ENCODE data around the gene ZDHHC3.
A peak's percentile ranks its signal among the peaks of the same experiment; 100 is the strongest.
"Not testable (repeated sequence)": the region's sequence is repeated elsewhere in the genome, so short reads cannot be mapped to it uniquely, and the experiment has no call there.

ZDHHC3 gene

GRCh38 chr3:44995142-44995770, 19.3 kb upstream of the ZDHHC3 start:
- no peak for DNase-seq

GRCh38 chr3:44993471-44994205, 17.7 kb upstream of the ZDHHC3 start:
- no peak for DNase-seq

- peak; percentile 17 to 38 for DNase-seq
Observed at GRCh38 chr3:44992555-44993470, 16.8 kb upstream of the ZDHHC3 start.

- DNase-seq: no peak
Observed at GRCh38 chr3:44991326-44991725, 15.4 kb upstream of the ZDHHC3 start.

GRCh38 chr3:44989636-44990373, 13.8 kb upstream of the ZDHHC3 start:
- DNase-seq: peak; percentile 80 to 88

- no peak for DNase-seq
Observed at GRCh38 chr3:44989141-44989540, 13.2 kb upstream of the ZDHHC3 start.

GRCh38 chr3:44988073-44988472, 12.1 kb upstream of the ZDHHC3 start:
- DNase-seq: peak; percentile 74 to 80

GRCh38 chr3:44987332-44987731, 11.4 kb upstream of the ZDHHC3 start:
- DNase-seq: no peak

- not testable (repeated sequence) for DNase-seq
Observed at GRCh38 chr3:44986330-44986729, 10.4 kb upstream of the ZDHHC3 start.

- peak; percentile 73 to 80 for DNase-seq
Observed at GRCh38 chr3:44984335-44984734, 8.4 kb upstream of the ZDHHC3 start.

- no peak for DNase-seq
Observed at GRCh38 chr3:44983484-44983941, 7.5 kb upstream of the ZDHHC3 start.

- no peak for DNase-seq
Observed at GRCh38 chr3:44982817-44983216, 6.8 kb upstream of the ZDHHC3 start.

- no peak for DNase-seq
Observed at GRCh38 chr3:44981751-44982150, 5.8 kb upstream of the ZDHHC3 start.

GRCh38 chr3:44981220-44981619, 5.2 kb upstream of the ZDHHC3 start:
- DNase-seq: peak in 1 of 2 experiments; percentile 20

- no peak for DNase-seq
Observed at GRCh38 chr3:44974416-44974815, 1.6 kb downstream of the ZDHHC3 start.

GRCh38 chr3:44970926-44971490, 5.0 kb downstream of the ZDHHC3 start:
- DNase-seq: no peak

GRCh38 chr3:44969828-44970179, 6.2 kb downstream of the ZDHHC3 start:
- DNase-seq: no peak

GRCh38 chr3:44969154-44969827, 6.7 kb downstream of the ZDHHC3 start:
- DNase-seq: peak; percentile 99

GRCh38 chr3:44968447-44968858, 7.5 kb downstream of the ZDHHC3 start:
- no peak for DNase-seq

GRCh38 chr3:44966795-44967278, 9.1 kb downstream of the ZDHHC3 start:
- peak; percentile 99 for DNase-seq

GRCh38 chr3:44965165-44965564, 10.8 kb downstream of the ZDHHC3 start:
- no peak for DNase-seq

Data from AML-193 (cell line).